HEK293T (cell line): ENCODE results near the gene GLIPR1L2.
"Not testable (repeated sequence)": the region's sequence is repeated elsewhere in the genome, so short reads cannot be mapped to it uniquely, and the experiment has no call there.

Experiments used
- CTCF ChIA-PET: fragments of 350-600 bp; formaldehyde crosslinking; extraction: SDS; loops from one replicate; lab custom pipeline; 2021; ENCODE audit warnings: antibody characterized with exemption, inconsistent platforms; lab: Yijun Ruan, JAX
- POLR2A ChIA-PET: fragments of 350-600 bp; formaldehyde crosslinking; extraction: SDS; loops from one replicate; lab custom pipeline; 2020; ENCODE audit warnings: antibody characterized with exemption, inconsistent platforms; lab: Yijun Ruan, JAX
- DNase-seq: peaks from one replicate; pipeline ENCODE4 v3.0.0; 2012; ENCODE audit warnings: mixed read lengths; ENCODE audit errors: extremely low spot score
- ARNT ChIP-seq: fragments of 450-650 bp; IDR thresholded peaks from 2 replicates; pipeline ENCODE4 v1.6.1; 2017; ENCODE audit warnings: mild to moderate bottlenecking
- BHLHE40 ChIP-seq: fragments of 450-650 bp; IDR thresholded peaks from 2 replicates; pipeline ENCODE4 v1.6.1; 2016; ENCODE audit warnings: mild to moderate bottlenecking, moderate library complexity, borderline replicate concordance
- CTBP1 ChIP-seq: fragments of 450-650 bp; IDR thresholded peaks from 2 replicates; pipeline ENCODE4 v1.6.1; 2016; ENCODE audit warnings: borderline replicate concordance
- ELF4 ChIP-seq: fragments of 450-650 bp; IDR thresholded peaks from 2 replicates; pipeline ENCODE4 v1.6.1; 2017; ENCODE audit warnings: antibody characterized with exemption
- FOXA1 ChIP-seq: fragments of 450-650 bp; IDR thresholded peaks from 2 replicates; pipeline ENCODE4 v1.6.1; 2016; ENCODE audit warnings: mild to moderate bottlenecking
- FOXK2 ChIP-seq: fragments of 450-650 bp; IDR thresholded peaks from 2 replicates; pipeline ENCODE4 v1.6.1; 2016; ENCODE audit warnings: mild to moderate bottlenecking
- FOXM1 ChIP-seq: fragments of 450-650 bp; IDR thresholded peaks from 2 replicates; pipeline ENCODE4 v1.6.1; 2017; ENCODE audit warnings: mild to moderate bottlenecking, borderline replicate concordance
- HDGF ChIP-seq: fragments of 450-650 bp; IDR thresholded peaks from 2 replicates; pipeline ENCODE4 v1.6.1; 2017; ENCODE audit warnings: antibody characterized with exemption, borderline replicate concordance
- L3MBTL2 ChIP-seq: fragments of 450-650 bp; conservative IDR thresholded peaks from 2 replicates; pipeline ENCODE4 v1.6.1; 2016; ENCODE audit warnings: mild to moderate bottlenecking
- LEF1 ChIP-seq: fragments of 450-650 bp; IDR thresholded peaks from 2 replicates; pipeline ENCODE4 v1.6.1; 2017; ENCODE audit warnings: mild to moderate bottlenecking, borderline replicate concordance
- NFRKB ChIP-seq: fragments of 450-650 bp; IDR thresholded peaks from 2 replicates; pipeline ENCODE4 v1.6.1; 2016; ENCODE audit warnings: mild to moderate bottlenecking, moderate library complexity
- PKNOX1 ChIP-seq: fragments of 450-650 bp; IDR thresholded peaks from 2 replicates; pipeline ENCODE4 v1.6.1; 2016
- SP1 ChIP-seq: fragments of 450-650 bp; IDR thresholded peaks from 2 replicates; pipeline ENCODE4 v1.6.1; 2017
- SUZ12 ChIP-seq: fragments of 450-650 bp; IDR thresholded peaks from 2 replicates; pipeline ENCODE4 v1.6.1; 2016; ENCODE audit warnings: mild to moderate bottlenecking
- TARDBP ChIP-seq: fragments of 450-650 bp; IDR thresholded peaks from 2 replicates; pipeline ENCODE4 v1.6.1; 2016
- ZNF384 ChIP-seq: fragments of 450-650 bp; IDR thresholded peaks from 2 replicates; pipeline ENCODE4 v1.6.1; 2016

The GLIPR1L2 gene

DNA sequence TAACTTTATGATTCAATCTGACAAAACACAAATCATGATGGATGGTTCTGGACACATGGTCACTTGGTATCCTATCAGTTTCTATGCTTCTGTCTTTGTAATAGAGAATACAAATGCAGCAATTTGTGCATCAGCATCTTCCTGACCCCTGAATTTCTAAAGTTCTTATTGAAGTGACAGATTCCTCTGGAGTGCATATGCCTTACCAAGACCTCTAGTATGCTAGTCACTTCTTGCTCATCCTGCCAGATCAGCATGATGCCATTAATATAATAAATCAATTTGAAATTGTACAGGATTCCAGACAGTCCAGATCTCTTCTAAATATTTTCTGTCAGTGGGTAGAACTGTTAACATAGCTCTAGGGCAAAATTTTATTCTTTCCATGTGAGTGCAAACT lies 49.0 kb downstream of the GLIPR1L2 start:
- DNase-seq: no peak
- TF ChIP-seq NFRKB (no peak), BHLHE40 (no peak), ELF4 (no peak), CTBP1 (no peak), ARNT (no peak), FOXK2 (no peak), LEF1 (no peak), PKNOX1 (no peak), TARDBP (no peak), SP1 (no peak), L3MBTL2 (no peak), FOXA1 (no peak), SUZ12 (no peak)
- ChIA-PET CTCF (no interaction called here), POLR2A (no interaction called here)

DNA sequence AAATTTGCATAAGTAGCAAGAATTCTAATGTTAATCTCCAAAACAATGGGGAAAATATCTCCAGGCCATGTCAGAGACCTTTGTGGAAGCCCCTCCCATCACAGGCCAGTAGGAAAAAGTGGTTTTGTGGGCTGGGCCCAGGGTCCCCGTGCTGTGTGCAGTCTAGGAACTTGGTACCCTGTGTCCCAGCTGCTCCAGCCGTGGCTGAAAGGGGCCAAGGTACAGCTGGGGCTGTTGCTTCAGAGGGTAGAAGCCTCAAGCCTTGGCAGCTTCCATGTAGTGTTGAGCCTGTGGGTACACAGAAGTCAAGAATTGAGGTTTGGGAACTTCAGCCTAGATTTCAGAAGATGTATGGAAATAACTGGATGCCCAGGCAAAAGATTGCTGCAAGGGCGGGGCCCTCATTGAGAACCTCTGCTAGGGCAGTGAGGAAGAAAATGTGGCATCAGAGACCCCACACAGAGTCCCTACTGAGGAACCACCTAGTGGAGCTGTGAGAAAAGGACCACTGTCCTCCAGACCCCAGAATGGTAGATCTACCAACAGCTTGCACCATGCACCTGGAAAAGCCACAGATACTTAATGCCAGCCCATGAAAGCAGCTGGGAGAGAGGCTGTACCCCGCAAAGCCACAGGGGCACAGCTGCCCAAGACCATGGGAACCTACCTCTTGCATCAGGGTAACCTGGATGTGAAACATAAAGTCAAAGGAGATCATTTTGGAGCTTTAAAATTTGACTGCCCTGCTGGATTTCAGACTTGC lies 51.0 kb downstream of the GLIPR1L2 start:
- POLR2A ChIA-PET, CTCF ChIA-PET, DNase-seq: not testable (repeated sequence)

- CTCF ChIA-PET, POLR2A ChIA-PET, DNase-seq: not testable (repeated sequence)
Observed at GRCh38 chr12:75442454-75442853, 51.6 kb downstream of the GLIPR1L2 start.

DNA sequence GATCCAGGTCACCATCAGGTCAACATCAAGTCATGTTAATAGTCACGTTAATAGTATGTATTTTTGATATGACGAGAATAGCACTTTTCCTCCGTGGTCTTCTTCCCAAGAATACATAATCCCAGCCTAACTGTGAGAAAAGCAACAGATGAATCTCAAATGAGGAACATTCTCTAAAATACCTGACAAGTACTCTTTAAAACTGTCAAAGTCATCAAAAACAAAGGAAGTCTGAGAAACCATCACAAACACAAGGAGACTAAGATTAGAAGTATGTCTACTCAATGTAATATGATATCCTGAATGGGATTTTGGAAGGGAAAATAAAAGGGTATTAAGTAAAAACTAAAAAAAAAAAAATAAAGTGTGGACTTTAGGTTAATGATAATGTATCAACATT lies 52.8 kb downstream of the GLIPR1L2 start:
- TF ChIP-seq ZNF384 (no peak), FOXM1 (no peak), CTBP1 (no peak), PKNOX1 (no peak)
- ChIA-PET POLR2A (no interaction called here), CTCF (no interaction called here)
- no peak for DNase-seq

GRCh38 chr12:75444429-75445136 lies 53.7 kb downstream of the GLIPR1L2 start:
- no peak for DNase-seq
- ChIA-PET CTCF (interaction anchor here (0.6 kb wide), 1 partner anchor 20 kb away, joined by 5 read pairs; no protein-coding TSS in a partner anchor), POLR2A (interaction anchor here (0.6 kb wide), 1 partner anchor 888 kb away, joined by 4 read pairs; no protein-coding TSS in a partner anchor)
- TF ChIP-seq NFRKB (no peak), CTBP1 (no peak), ARNT (no peak), HDGF (no peak), FOXA1 (no peak), L3MBTL2 (no peak), ELF4 (no peak), LEF1 (no peak), TARDBP (no peak), PKNOX1 (no peak)

GRCh38 chr12:75445137-75445507 lies 54.2 kb downstream of the GLIPR1L2 start:
- DNase-seq: not testable (repeated sequence)
- ChIA-PET CTCF (interaction anchor here (0.6 kb wide), 1 partner anchor 21 kb away, joined by 5 read pairs; no protein-coding TSS in a partner anchor), POLR2A (interaction anchor here (0.6 kb wide), 1 partner anchor 887 kb away, joined by 4 read pairs; no protein-coding TSS in a partner anchor)

GRCh38 chr12:75446857-75447256 lies 56.0 kb downstream of the GLIPR1L2 start:
- no peak for TF ChIP-seq ELF4
- no peak for TF ChIP-seq PKNOX1
- TF ChIP-seq NFRKB: no peak
- TF ChIP-seq HDGF: no peak
- no peak for TF ChIP-seq FOXK2
- no peak for TF ChIP-seq SP1
- TF ChIP-seq FOXM1: no peak
- no peak for TF ChIP-seq ZNF384
- TF ChIP-seq BHLHE40: no peak
- POLR2A ChIA-PET: no interaction called here
- no peak for DNase-seq
- CTCF ChIA-PET: no interaction called here
